ENCODE data around the gene FASN.

The FASN gene

GRCh38 chr17:82088838-82089722 is 9.0 kb downstream of the FASN start:
- Mint-ChIP-seq H3K4me3 (no peak overlapping the region), H3K36me3 (peaks cover 92% of the 10 kb centered on the region), H3K27ac (no peak overlapping the region), H3K4me1 (peaks cover 5% of the 10 kb centered on the region), H3K9me3 (no peaks in the 10 kb centered on the region)
- ATAC-seq: no peak
- no peak for DNase-seq (ENCODE audit: low spot score in 2 of 2)

- Mint-ChIP-seq H3K36me3 (peaks cover 92% of the 10 kb centered on the region), H3K4me3 (no peak overlapping the region), H3K27ac (no peak overlapping the region), H3K4me1 (peaks cover 1% of the 10 kb centered on the region), H3K9me3 (no peaks in the 10 kb centered on the region)
- ATAC-seq (no peak), DNase-seq (ENCODE audit: low spot score in 2 of 2) (no peak)
These were observed 9.8 kb downstream of the FASN start for GRCh38 chr17:82087961-82088837.

- ATAC-seq: no peak
- Mint-ChIP-seq H3K27ac (no peak overlapping the region), H3K4me3 (no peak overlapping the region), H3K9me3 (no peaks in the 10 kb centered on the region), H3K36me3 (peaks cover 92% of the 10 kb centered on the region), H3K4me1 (no peaks in the 10 kb centered on the region)
- DNase-seq (ENCODE audit: low spot score in 2 of 2): no peak
These were observed 10.8 kb downstream of the FASN start for GRCh38 chr17:82086941-82087906.

- ATAC-seq: no peak
- no peaks in the 10 kb centered on the region for H3K4me1 Mint-ChIP-seq
- peaks cover 90% of the 10 kb centered on the region for H3K36me3 Mint-ChIP-seq
- no peak overlapping the region for H3K4me3 Mint-ChIP-seq
- H3K9me3 Mint-ChIP-seq: no peaks in the 10 kb centered on the region
- no peak for DNase-seq (ENCODE audit: low spot score in 2 of 2)
- no peak overlapping the region for H3K27ac Mint-ChIP-seq
These were observed 11.9 kb downstream of the FASN start for GRCh38 chr17:82085931-82086764.

GRCh38 chr17:82085031-82085861 is 12.8 kb downstream of the FASN start:
- no peak for ATAC-seq

GRCh38 chr17:82084373-82085030 is 13.5 kb downstream of the FASN start:
- Mint-ChIP-seq H3K4me3 (no peak overlapping the region), H3K4me1 (no peaks in the 10 kb centered on the region), H3K9me3 (no peaks in the 10 kb centered on the region), H3K27ac (no peak overlapping the region), H3K36me3 (peaks cover 90% of the 10 kb centered on the region)
- ATAC-seq (no peak), DNase-seq (ENCODE audit: low spot score in 2 of 2) (no peak)

More at GRCh38 chr17:82085031-82085861, 12.8 kb downstream of the FASN start:
- H3K36me3 Mint-ChIP-seq: peaks cover 90% of the 10 kb centered on the region
- H3K4me1 Mint-ChIP-seq: no peaks in the 10 kb centered on the region
- no peak overlapping the region for H3K27ac Mint-ChIP-seq
- H3K9me3 Mint-ChIP-seq: no peaks in the 10 kb centered on the region
- H3K4me3 Mint-ChIP-seq: no peak overlapping the region
- DNase-seq (ENCODE audit: low spot score in 2 of 2): no peak

- Mint-ChIP-seq H3K27ac (no peak overlapping the region), H3K9me3 (no peaks in the 10 kb centered on the region), H3K36me3 (peaks cover 88% of the 10 kb centered on the region), H3K4me3 (no peak overlapping the region), H3K4me1 (no peaks in the 10 kb centered on the region)
- ATAC-seq (no peak), DNase-seq (ENCODE audit: low spot score in 2 of 2) (no peak)
These were observed 14.3 kb downstream of the FASN start for GRCh38 chr17:82083533-82084359.

GRCh38 chr17:82083009-82083408 is 15.0 kb downstream of the FASN start:
- ATAC-seq (no peak), DNase-seq (ENCODE audit: low spot score in 2 of 2) (no peak)
- Mint-ChIP-seq H3K27ac (no peak overlapping the region), H3K4me1 (no peaks in the 10 kb centered on the region), H3K36me3 (peaks cover 85% of the 10 kb centered on the region), H3K4me3 (no peak overlapping the region), H3K9me3 (no peaks in the 10 kb centered on the region)

GRCh38 chr17:82082456-82082855 is 15.6 kb downstream of the FASN start:
- Mint-ChIP-seq H3K4me1 (no peaks in the 10 kb centered on the region), H3K9me3 (no peaks in the 10 kb centered on the region), H3K36me3 (peaks cover 87% of the 10 kb centered on the region), H3K27ac (no peak overlapping the region), H3K4me3 (no peak overlapping the region)
- DNase-seq (ENCODE audit: low spot score in 2 of 2): no peak
- ATAC-seq: no peak

- Mint-ChIP-seq H3K36me3 (peaks cover 86% of the 10 kb centered on the region), H3K27ac (no peak overlapping the region), H3K4me3 (no peak overlapping the region), H3K9me3 (no peaks in the 10 kb centered on the region), H3K4me1 (no peaks in the 10 kb centered on the region)
- DNase-seq (ENCODE audit: low spot score in 2 of 2) (no peak), ATAC-seq (no peak)
These were observed 16.1 kb downstream of the FASN start for GRCh38 chr17:82081966-82082365.

GRCh38 chr17:82081546-82081945 is 16.5 kb downstream of the FASN start:
- no peaks in the 10 kb centered on the region for H3K4me1 Mint-ChIP-seq

GRCh38 chr17:82080789-82081464 is 17.1 kb downstream of the FASN start:
- Mint-ChIP-seq H3K4me1 (no peaks in the 10 kb centered on the region), H3K27ac (no peak overlapping the region)

More at GRCh38 chr17:82081546-82081945, 16.5 kb downstream of the FASN start:
- ATAC-seq (no peak), DNase-seq (ENCODE audit: low spot score in 2 of 2) (no peak)
- H3K36me3 Mint-ChIP-seq: peaks cover 82% of the 10 kb centered on the region
- H3K9me3 Mint-ChIP-seq: no peaks in the 10 kb centered on the region
- H3K4me3 Mint-ChIP-seq: no peak overlapping the region
- H3K27ac Mint-ChIP-seq: no peak overlapping the region

More at GRCh38 chr17:82080789-82081464, 17.1 kb downstream of the FASN start:
- Mint-ChIP-seq H3K36me3 (peaks cover 76% of the 10 kb centered on the region), H3K4me3 (no peak overlapping the region), H3K9me3 (no peaks in the 10 kb centered on the region)
- no peak for DNase-seq (ENCODE audit: low spot score in 2 of 2)
- no peak for ATAC-seq

Measured in stimulated activated effector memory CD8-positive, alpha-beta T cell treated with anti-CD3 and anti-CD28 coated beads, Interleukin-12 subunit alpha, Interleukin-12 subunit beta, amount 100 ng/mL, for 72 hours (primary cell).